Neural progenitor cell (in vitro differentiated cells): ENCODE data around the gene DDX59.

Experiments
- CTCF ChIP-seq: fragments of 200-600 bp; sonication (generic); IDR thresholded peaks from 2 replicates; pipeline ENCODE4 v1.5.1; 2017; ENCODE audit warnings: antibody characterized with exemption, mild to moderate bottlenecking
- EZH2 ChIP-seq: fragments of 200-600 bp; sonication (generic); IDR thresholded peaks from 2 replicates; pipeline ENCODE4 v1.6.1; 2017; ENCODE audit warnings: antibody characterized with exemption, mild to moderate bottlenecking, moderate library complexity
- EZH2phosphoT487 ChIP-seq: fragments of 200-600 bp; sonication (generic); IDR thresholded peaks from 2 replicates; pipeline ENCODE4 v1.6.1; 2017; ENCODE audit warnings: antibody characterized with exemption

GRCh38 chr1:200686620-200687019, 16.9 kb upstream of the DDX59 start:
- TF ChIP-seq CTCF (no peak), EZH2phosphoT487 (no peak), EZH2 (no peak)
